HepG2 (cell line): ENCODE results near the gene FBXO9. TPM values are rescaled to one million over a fixed set of nuclear protein-coding genes. Genes with fewer than 3 reads are reported as not detected.

Experiments
- CBFB ChIP-seq: sonication (generic); formaldehyde crosslinking; IDR thresholded peaks from 2 replicates; pipeline ENCODE4 v1.4.0; 2020; ENCODE audit warnings: missing genetic modification reagents
- CREB1 ChIP-seq, 2 experiments: fragments of 450-650 bp in 1 of 2; IDR thresholded peaks; 2 replicates each; pipeline ENCODE4 v1.6.1; 2016 to 2017; ENCODE audit warnings: control low read depth in 1 of 2, mild to moderate bottlenecking in 1 of 2, missing compliant biosample characterization in 1 of 2, missing genetic modification characterization in 1 of 2
- GTF2F1 ChIP-seq: fragments of 150-350 bp; IDR thresholded peaks from 2 replicates; pipeline ENCODE4 v1.6.1; 2014; ENCODE audit warnings: low read length
- KLF6 ChIP-seq: IDR thresholded peaks from 2 replicates; pipeline ENCODE4 v1.8.0; 2016; ENCODE audit warnings: missing biosample characterization, missing genetic modification reagents
- NFE2 ChIP-seq: sonication (generic); formaldehyde crosslinking; IDR thresholded peaks from 2 replicates; pipeline ENCODE4 v1.4.0; 2020; ENCODE audit warnings: missing genetic modification reagents
- ZC3H4 ChIP-seq: sonication (generic); formaldehyde crosslinking; IDR thresholded peaks from 2 replicates; pipeline ENCODE4 v1.4.0; 2020; ENCODE audit warnings: missing genetic modification reagents, borderline replicate concordance
- ZFP36 ChIP-seq: fragments of 150-350 bp; IDR thresholded peaks from 2 replicates; pipeline ENCODE4 v1.6.1; 2018; ENCODE audit warnings: borderline replicate concordance, low read length, low read depth; ENCODE audit not compliant: partially characterized antibody
- ZFP41 ChIP-seq: sonication (generic); formaldehyde crosslinking; IDR thresholded peaks from 2 replicates; pipeline ENCODE4 v1.4.0; 2020; ENCODE audit warnings: mild to moderate bottlenecking, missing genetic modification reagents, borderline replicate concordance
- ZNF318 ChIP-seq: sonication (generic); formaldehyde crosslinking; IDR thresholded peaks from 2 replicates; pipeline ENCODE4 v1.4.0; 2020; ENCODE audit warnings: mild to moderate bottlenecking, missing genetic modification reagents
- ZNF484 ChIP-seq: sonication (generic); formaldehyde crosslinking; IDR thresholded peaks from 2 replicates; pipeline ENCODE4 v1.5.1; 2020; ENCODE audit warnings: mild to moderate bottlenecking, low read depth, missing genetic modification reagents, borderline replicate concordance
- ZNF547 ChIP-seq: sonication (generic); formaldehyde crosslinking; IDR thresholded peaks from 2 replicates; pipeline ENCODE4 v1.5.1; 2020; ENCODE audit warnings: mild to moderate bottlenecking, missing genetic modification reagents
- ZNF713 ChIP-seq: sonication (generic); formaldehyde crosslinking; IDR thresholded peaks from 2 replicates; pipeline ENCODE4 v1.4.0; 2020; ENCODE audit warnings: mild to moderate bottlenecking, missing genetic modification reagents
- ZNF737 ChIP-seq: sonication (generic); formaldehyde crosslinking; IDR thresholded peaks from 2 replicates; pipeline ENCODE4 v1.5.0; 2020; ENCODE audit warnings: missing genetic modification reagents, mild to moderate bottlenecking, borderline replicate concordance
- ZNF879 ChIP-seq: sonication (generic); formaldehyde crosslinking; IDR thresholded peaks from 2 replicates; pipeline ENCODE4 v1.8.1; 2023; ENCODE audit warnings: missing genetic modification reagents
- polyA plus RNA-seq, 8 experiments: library from polyadenylated mRNA; depleted of rRNA in 3 of 8; stranded (reverse) in 7 of 8; unstranded in 1 of 8; fragments of >200 nt; fragmentation: Illumina TruSeq in 4 of 8; extraction: Trizol in 4 of 8; gene quantifications; 2 replicates each; pipeline versions ENCODE4 v1.2.1 to v1.2.3, GENCODE V29; 2011 to 2016; ENCODE audit warnings: low read depth in 4 of 8, missing spikeins in 1 of 8, mixed read lengths in 1 of 8; ENCODE audit not compliant: insufficient read depth in 1 of 8
- total RNA-seq, 5 experiments: library from RNA; depleted of rRNA; stranded (reverse); fragments of >200 nt; fragmentation: Illumina TruSeq; extraction: Trizol; gene quantifications; 2 replicates each; pipeline ENCODE4 v1.2.3, GENCODE V29; 2016; ENCODE audit warnings: low read depth in 1 of 5
- TF ChIP-seq, protein P1 (sequence below): IDR thresholded peaks from 2 replicates; pipeline ENCODE4 v1.6.1; 2016; ENCODE audit warnings: low read depth, borderline replicate concordance
- TF ChIP-seq, protein P2 (sequence below): conservative IDR thresholded peaks from 2 replicates; pipeline ENCODE4 v1.6.1; 2018; ENCODE audit warnings: missing genetic modification reagents
- TF ChIP-seq, protein P3 (sequence below): sonication (generic); formaldehyde crosslinking; IDR thresholded peaks from 2 replicates; pipeline ENCODE4 v1.4.0; 2020; ENCODE audit warnings: missing genetic modification reagents
- TF ChIP-seq, protein P4 (sequence below): fragments of 450-650 bp; IDR thresholded peaks from 2 replicates; pipeline ENCODE4 v1.6.1; 2017
- TF ChIP-seq, protein P5 (sequence below): IDR thresholded peaks from 2 replicates; pipeline ENCODE4 v1.6.1; 2016; ENCODE audit warnings: control low read depth

FBXO9 gene
- total and polyA plus RNA-seq, 2 of the 13 experiments (the other 11 are each of a cell fraction or from before 2014, with no cell fraction given) = 64.3 to 98.4 TPM

GRCh38 chr6:53112404-53112803, 47.2 kb downstream of the FBXO9 start (continued):
- TF ChIP-seq, protein P1, sequence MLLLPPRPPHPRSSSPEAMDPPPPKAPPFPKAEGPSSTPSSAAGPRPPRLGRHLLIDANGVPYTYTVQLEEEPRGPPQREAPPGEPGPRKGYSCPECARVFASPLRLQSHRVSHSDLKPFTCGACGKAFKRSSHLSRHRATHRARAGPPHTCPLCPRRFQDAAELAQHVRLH = no peak
- TF ChIP-seq ZNF737 (CRISPR knock-in tag) = no peak
- TF ChIP-seq ZNF318 (CRISPR knock-in tag) = no peak
- TF ChIP-seq ZFP41 = no peak
- no peak for TF ChIP-seq ZNF713 (CRISPR knock-in tag)
- TF ChIP-seq ZFP36 = no peak
- TF ChIP-seq NFE2 (CRISPR knock-in tag) = no peak
- TF ChIP-seq GTF2F1 = no peak
- 0 out of 2 replicates have a peak, but pooled peaks have one; percentile 30 for TF ChIP-seq CBFB (CRISPR knock-in tag)
- TF ChIP-seq CREB1 (IDR thresholded peaks at IDR 0.05) = no peak
- no peak for TF ChIP-seq CREB1 (CRISPR knock-in tag; IDR thresholded peaks at IDR 0.05)
- TF ChIP-seq ZNF879 (CRISPR knock-in tag) = no peak
- TF ChIP-seq, protein P2, sequence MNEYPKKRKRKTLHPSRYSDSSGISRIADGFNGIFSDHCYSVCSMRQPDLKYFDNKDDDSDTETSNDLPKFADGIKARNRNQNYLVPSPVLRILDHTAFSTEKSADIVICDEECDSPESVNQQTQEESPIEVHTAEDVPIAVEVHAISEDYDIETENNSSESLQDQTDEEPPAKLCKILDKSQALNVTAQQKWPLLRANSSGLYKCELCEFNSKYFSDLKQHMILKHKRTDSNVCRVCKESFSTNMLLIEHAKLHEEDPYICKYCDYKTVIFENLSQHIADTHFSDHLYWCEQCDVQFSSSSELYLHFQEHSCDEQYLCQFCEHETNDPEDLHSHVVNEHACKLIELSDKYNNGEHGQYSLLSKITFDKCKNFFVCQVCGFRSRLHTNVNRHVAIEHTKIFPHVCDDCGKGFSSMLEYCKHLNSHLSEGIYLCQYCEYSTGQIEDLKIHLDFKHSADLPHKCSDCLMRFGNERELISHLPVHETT (CRISPR knock-in tag) = no peak
- no peak for TF ChIP-seq KLF6 (CRISPR knock-in tag)
- TF ChIP-seq, protein P3, sequence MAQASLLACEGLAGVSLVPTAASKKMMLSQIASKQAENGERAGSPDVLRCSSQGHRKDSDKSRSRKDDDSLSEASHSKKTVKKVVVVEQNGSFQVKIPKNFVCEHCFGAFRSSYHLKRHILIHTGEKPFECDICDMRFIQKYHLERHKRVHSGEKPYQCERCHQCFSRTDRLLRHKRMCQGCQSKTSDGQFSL (CRISPR knock-in tag) = no peak
- no peak for TF ChIP-seq ZNF547 (CRISPR knock-in tag)
- TF ChIP-seq, protein P4, sequence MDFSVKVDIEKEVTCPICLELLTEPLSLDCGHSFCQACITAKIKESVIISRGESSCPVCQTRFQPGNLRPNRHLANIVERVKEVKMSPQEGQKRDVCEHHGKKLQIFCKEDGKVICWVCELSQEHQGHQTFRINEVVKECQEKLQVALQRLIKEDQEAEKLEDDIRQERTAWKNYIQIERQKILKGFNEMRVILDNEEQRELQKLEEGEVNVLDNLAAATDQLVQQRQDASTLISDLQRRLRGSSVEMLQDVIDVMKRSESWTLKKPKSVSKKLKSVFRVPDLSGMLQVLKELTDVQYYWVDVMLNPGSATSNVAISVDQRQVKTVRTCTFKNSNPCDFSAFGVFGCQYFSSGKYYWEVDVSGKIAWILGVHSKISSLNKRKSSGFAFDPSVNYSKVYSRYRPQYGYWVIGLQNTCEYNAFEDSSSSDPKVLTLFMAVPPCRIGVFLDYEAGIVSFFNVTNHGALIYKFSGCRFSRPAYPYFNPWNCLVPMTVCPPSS = no peak
- no peak for TF ChIP-seq ZNF484 (CRISPR knock-in tag)
- TF ChIP-seq ZC3H4 (CRISPR knock-in tag) = no peak
- TF ChIP-seq, protein P5, sequence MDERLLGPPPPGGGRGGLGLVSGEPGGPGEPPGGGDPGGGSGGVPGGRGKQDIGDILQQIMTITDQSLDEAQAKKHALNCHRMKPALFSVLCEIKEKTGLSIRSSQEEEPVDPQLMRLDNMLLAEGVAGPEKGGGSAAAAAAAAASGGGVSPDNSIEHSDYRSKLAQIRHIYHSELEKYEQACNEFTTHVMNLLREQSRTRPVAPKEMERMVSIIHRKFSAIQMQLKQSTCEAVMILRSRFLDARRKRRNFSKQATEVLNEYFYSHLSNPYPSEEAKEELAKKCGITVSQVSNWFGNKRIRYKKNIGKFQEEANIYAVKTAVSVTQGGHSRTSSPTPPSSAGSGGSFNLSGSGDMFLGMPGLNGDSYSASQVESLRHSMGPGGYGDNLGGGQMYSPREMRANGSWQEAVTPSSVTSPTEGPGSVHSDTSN (CRISPR knock-in tag) = no peak
